Mesendoderm (in vitro differentiated cells): Measurements from ENCODE around the gene CPNE5.

ENCODE experiments used
- DNase-seq: peaks from one replicate; pipeline ENCODE4 v3.0.0; 2013
- H2AK5ac ChIP-seq: 2 replicates; pipeline ENCODE4 v1.6.1; 2013; ENCODE audit warnings: low read length, inconsistent platforms
- H2BK120ac ChIP-seq: 2 replicates; pipeline ENCODE4 v1.6.1; 2013; ENCODE audit warnings: low read depth, mild to moderate bottlenecking, low read length, moderate library complexity, mixed read lengths
- H2BK15ac ChIP-seq: replicated peaks from 2 replicates; pipeline ENCODE4 v1.6.1; 2013; ENCODE audit warnings: low read depth, mild to moderate bottlenecking, moderate library complexity
- H2BK5ac ChIP-seq: 2 replicates; pipeline ENCODE4 v1.6.1; 2013; ENCODE audit warnings: low read length, inconsistent platforms
- H3K18ac ChIP-seq: 2 replicates; pipeline ENCODE4 v1.6.1; 2013; ENCODE audit warnings: mild to moderate bottlenecking, low read length, mixed read lengths
- H3K23ac ChIP-seq: one replicate; pipeline ENCODE4 v1.6.1; 2013; ENCODE audit warnings: low read length
- H3K27ac ChIP-seq: 2 replicates; pipeline ENCODE4 v1.5.1; 2013; ENCODE audit warnings: low read depth, mild to moderate bottlenecking, inconsistent platforms, low read length, moderate library complexity
- H3K27me3 ChIP-seq: 2 replicates; pipeline ENCODE4 v1.6.1; 2013; ENCODE audit warnings: low read length, control low read depth, mild to moderate bottlenecking, inconsistent platforms; ENCODE audit not compliant: insufficient read depth, poor library complexity
- H3K36me3 ChIP-seq: 2 replicates; pipeline ENCODE4 v1.6.1; 2013; ENCODE audit warnings: low read length, inconsistent platforms; ENCODE audit not compliant: control insufficient read depth, insufficient read depth
- H3K4ac ChIP-seq: one replicate; pipeline ENCODE4 v1.6.1; 2013; ENCODE audit warnings: low read depth, mild to moderate bottlenecking, low read length, moderate library complexity
- H3K4me1 ChIP-seq: 2 replicates; pipeline ENCODE4 v1.6.1; 2013; ENCODE audit warnings: low read depth, low read length, inconsistent platforms; ENCODE audit not compliant: control insufficient read depth
- H3K4me2 ChIP-seq: 2 replicates; pipeline ENCODE4 v1.6.1; 2013; ENCODE audit warnings: low read length
- H3K4me3 ChIP-seq: 2 replicates; pipeline ENCODE4 v1.5.1; 2013; ENCODE audit warnings: mild to moderate bottlenecking, low read length
- H3K56ac ChIP-seq: one replicate; pipeline ENCODE4 v1.6.1; 2013; ENCODE audit warnings: low read length
- H3K79me1 ChIP-seq: 2 replicates; pipeline ENCODE4 v1.6.1; 2013; ENCODE audit warnings: low read length, inconsistent platforms
- H3K79me2 ChIP-seq: 2 replicates; pipeline ENCODE4 v1.6.1; 2013; ENCODE audit warnings: mild to moderate bottlenecking, low read length; ENCODE audit not compliant: control insufficient read depth, insufficient read depth
- H3K9ac ChIP-seq: 2 replicates; pipeline ENCODE4 v1.6.1; 2013; ENCODE audit warnings: low read length, inconsistent platforms
- H4K5ac ChIP-seq: one replicate; pipeline ENCODE4 v1.6.1; 2013; ENCODE audit warnings: low read length
- H4K8ac ChIP-seq: one replicate; pipeline ENCODE4 v1.6.1; 2013; ENCODE audit warnings: low read depth, mild to moderate bottlenecking, control low read depth, low read length, moderate library complexity
- WGBS: extraction: QIAGEN DNeasy Blood & Tissue Kit; methylation state at CpG from one replicate; pipeline ENCODE4 v1.1.7; 2013; ENCODE audit warnings: low lambda C conversion rate, missing lambda C conversion rate; ENCODE audit not compliant: insufficient coverage; ENCODE audit errors: extremely low coverage; 5-methylcytosine and 5-hydroxymethylcytosine counted together

The CPNE5 gene

DNA sequence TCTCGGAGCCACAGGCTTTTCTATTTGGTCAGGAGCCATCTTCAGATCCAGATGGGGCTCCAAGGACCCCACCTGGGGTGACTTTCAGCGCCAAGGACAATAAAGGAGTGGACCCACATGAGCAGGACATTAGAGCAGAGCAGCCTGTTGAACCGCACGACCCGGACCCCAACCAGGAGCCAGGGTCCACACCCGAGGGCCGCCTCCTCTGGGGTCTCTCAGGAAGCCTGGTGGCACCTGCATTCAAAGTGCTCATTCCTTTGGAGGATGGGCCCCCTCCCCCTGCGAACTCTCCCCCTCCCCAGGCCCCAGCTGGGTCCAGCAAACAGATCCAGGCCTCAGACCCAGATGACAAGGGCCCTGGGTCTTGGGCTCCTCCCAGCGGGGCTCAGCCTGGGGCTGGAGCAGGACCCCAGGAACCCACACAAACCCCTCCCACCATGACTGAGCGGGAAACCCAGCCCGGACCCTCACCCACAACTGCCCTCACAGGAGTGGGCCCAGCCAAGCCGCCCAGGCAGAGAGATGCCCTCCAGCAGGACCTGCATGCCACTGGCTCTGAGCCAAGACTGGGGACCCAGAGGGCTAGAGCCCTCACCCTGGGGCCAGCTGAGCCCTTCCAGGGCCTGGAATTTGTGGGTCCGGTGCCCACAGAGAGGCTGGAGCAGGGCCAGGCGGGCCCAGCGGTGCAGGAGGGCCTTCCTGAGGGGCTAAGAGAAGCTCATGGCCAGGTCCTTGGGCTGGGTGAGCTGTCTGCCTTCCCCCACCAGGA lies 117.7 kb downstream of the CPNE5 start:
- H3K27me3 ChIP-seq: no peaks in the 10 kb centered on the region
- no peaks in the 10 kb centered on the region for H3K79me2 ChIP-seq
- no peaks in the 10 kb centered on the region for H3K4me1 ChIP-seq
- H3K4ac ChIP-seq: no peak overlapping the region
- H3K4me3 ChIP-seq: no peak overlapping the region
- no peak overlapping the region for H3K27ac ChIP-seq
- no peak overlapping the region for H2BK15ac ChIP-seq
- no peak overlapping the region for H4K5ac ChIP-seq
- no peak overlapping the region for H3K23ac ChIP-seq
- no CpG with 5 or more reads among the region's 15 CpGs for WGBS
- H3K36me3 ChIP-seq: no peaks in the 10 kb centered on the region
- H2BK120ac ChIP-seq: no peak overlapping the region
- no peak for DNase-seq
- no peak overlapping the region for H4K8ac ChIP-seq
- no peak overlapping the region for H2BK5ac ChIP-seq
- H3K79me1 ChIP-seq: no peaks in the 10 kb centered on the region
- no peak overlapping the region for H2AK5ac ChIP-seq
- H3K18ac ChIP-seq: no peak overlapping the region
- no peak overlapping the region for H3K56ac ChIP-seq
- H3K9ac ChIP-seq: no peak overlapping the region
- no peak overlapping the region for H3K4me2 ChIP-seq

DNA sequence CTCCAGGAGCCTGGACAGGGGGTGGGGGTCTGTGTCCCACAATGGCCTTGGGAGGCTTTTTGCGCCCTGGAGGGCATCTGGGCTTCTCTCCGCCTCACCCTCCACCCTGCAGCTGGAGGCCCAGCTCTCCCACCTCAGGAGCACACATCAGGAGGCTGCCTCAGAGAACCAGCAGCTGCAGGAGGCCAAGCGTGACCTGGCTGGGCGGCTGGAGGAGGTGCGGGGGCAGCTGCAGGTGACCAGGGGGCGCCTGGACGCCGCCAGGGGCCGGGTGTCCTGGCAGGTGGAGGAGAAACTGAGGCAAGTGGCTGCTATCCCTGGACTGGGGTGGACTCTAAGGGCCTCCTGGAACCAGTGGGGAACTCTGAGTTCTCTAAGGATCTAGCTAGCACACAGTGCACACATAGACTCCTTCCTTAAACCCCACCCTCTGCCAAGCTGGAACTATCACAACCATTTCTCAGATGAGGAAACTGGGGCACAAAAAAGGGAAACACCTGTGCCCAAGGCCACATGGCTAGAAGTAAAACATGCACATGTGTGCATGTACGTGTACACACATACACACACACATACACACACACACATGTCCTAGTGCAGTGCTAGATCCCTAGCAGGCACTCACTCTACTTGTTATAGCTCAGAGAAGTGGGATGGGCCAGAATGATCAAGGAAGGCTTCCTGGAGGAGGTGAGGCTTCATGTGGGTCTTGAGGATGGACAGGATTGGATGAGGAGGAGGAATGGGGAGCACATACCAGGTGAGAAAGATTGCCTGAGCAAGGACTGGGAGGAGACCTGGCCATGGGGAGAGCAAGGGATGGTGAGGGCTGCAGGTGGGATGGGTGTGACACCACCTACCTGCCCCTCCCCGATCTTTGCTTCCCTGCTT lies 118.7 kb downstream of the CPNE5 start:
- Histone ChIP-seq H3K4me1 (no peaks in the 10 kb centered on the region), H3K23ac (no peak overlapping the region), H3K79me1 (no peaks in the 10 kb centered on the region), H3K79me2 (no peaks in the 10 kb centered on the region), H2AK5ac (no peak overlapping the region), H4K8ac (no peak overlapping the region), H2BK5ac (no peak overlapping the region), H3K56ac (no peak overlapping the region), H3K18ac (no peak overlapping the region), H3K27ac (no peak overlapping the region), H3K4ac (no peak overlapping the region), H3K9ac (no peak overlapping the region), H2BK15ac (no peak overlapping the region), H3K4me2 (no peak overlapping the region), H3K36me3 (no peaks in the 10 kb centered on the region), H4K5ac (no peak overlapping the region), H2BK120ac (no peak overlapping the region), H3K27me3 (no peaks in the 10 kb centered on the region), H3K4me3 (no peak overlapping the region)
- no CpG with 5 or more reads among the region's 11 CpGs for WGBS
- no peak for DNase-seq

DNA sequence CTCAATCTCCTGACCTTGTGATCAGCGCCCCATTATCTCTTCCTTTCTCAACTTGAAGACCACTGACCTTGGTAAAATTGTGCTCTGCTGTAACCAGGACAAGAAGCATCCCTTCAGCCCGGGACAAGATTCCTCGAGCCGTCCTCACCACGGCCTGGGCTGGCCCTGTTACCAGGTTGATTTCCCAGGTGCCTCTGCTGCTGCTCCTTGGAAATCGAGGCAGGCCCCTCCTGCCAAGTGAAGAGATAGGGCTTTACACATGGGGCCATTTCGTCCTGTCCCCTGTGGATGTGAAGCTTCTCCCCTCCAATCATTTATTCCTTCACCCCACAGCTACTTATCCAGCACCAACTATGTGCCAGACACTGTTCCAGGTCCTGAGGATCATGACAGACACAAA lies 120.1 kb downstream of the CPNE5 start:
- H3K27me3 ChIP-seq: no peaks in the 10 kb centered on the region
- no peaks in the 10 kb centered on the region for H3K79me1 ChIP-seq
- no peak overlapping the region for H4K8ac ChIP-seq
- no peak overlapping the region for H2AK5ac ChIP-seq
- H3K79me2 ChIP-seq: no peaks in the 10 kb centered on the region
- H2BK15ac ChIP-seq: no peak overlapping the region
- H3K4me1 ChIP-seq: no peaks in the 10 kb centered on the region
- no peak overlapping the region for H3K18ac ChIP-seq
- no CpG with 5 or more reads among the region's 7 CpGs for WGBS
- H3K4me2 ChIP-seq: no peak overlapping the region
- no peak overlapping the region for H2BK5ac ChIP-seq
- H2BK120ac ChIP-seq: no peak overlapping the region
- no peak overlapping the region for H4K5ac ChIP-seq
- no peak for DNase-seq
- no peak overlapping the region for H3K56ac ChIP-seq
- no peak overlapping the region for H3K4me3 ChIP-seq
- H3K27ac ChIP-seq: no peak overlapping the region
- H3K23ac ChIP-seq: no peak overlapping the region
- H3K9ac ChIP-seq: no peak overlapping the region
- no peak overlapping the region for H3K4ac ChIP-seq
- H3K36me3 ChIP-seq: no peaks in the 10 kb centered on the region

DNA sequence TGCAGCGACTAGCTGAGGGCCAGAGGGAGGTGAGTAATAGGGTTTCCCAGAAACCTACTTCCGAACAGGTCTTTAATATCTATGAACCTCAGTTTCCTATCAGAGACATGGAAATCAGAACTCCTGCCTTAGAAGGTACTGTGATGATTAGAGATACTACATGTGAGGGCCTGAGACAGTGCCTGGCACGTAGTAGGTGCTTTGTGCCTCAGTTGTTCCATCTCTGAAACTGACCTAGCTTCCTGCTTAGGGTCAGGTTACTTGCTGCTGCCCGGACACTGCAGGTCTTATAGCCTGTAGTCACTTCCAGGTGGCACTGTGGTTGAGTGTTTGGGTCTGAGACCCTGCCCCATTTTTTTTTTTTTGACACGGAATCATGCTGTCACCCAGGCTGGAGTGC lies 120.7 kb downstream of the CPNE5 start:
- Histone ChIP-seq H3K56ac (no peak overlapping the region), H3K27me3 (no peaks in the 10 kb centered on the region), H2AK5ac (no peak overlapping the region), H2BK15ac (no peak overlapping the region), H3K79me2 (no peaks in the 10 kb centered on the region), H3K9ac (no peak overlapping the region), H3K27ac (no peak overlapping the region), H2BK5ac (no peak overlapping the region), H3K4ac (no peak overlapping the region), H3K4me1 (no peaks in the 10 kb centered on the region), H3K4me3 (no peak overlapping the region), H3K4me2 (no peak overlapping the region), H3K18ac (no peak overlapping the region), H4K8ac (no peak overlapping the region), H2BK120ac (no peak overlapping the region), H4K5ac (no peak overlapping the region), H3K36me3 (no peaks in the 10 kb centered on the region), H3K79me1 (no peaks in the 10 kb centered on the region), H3K23ac (no peak overlapping the region)
- no peak for DNase-seq
- WGBS: no CpG with 5 or more reads among the region's 5 CpGs

DNA sequence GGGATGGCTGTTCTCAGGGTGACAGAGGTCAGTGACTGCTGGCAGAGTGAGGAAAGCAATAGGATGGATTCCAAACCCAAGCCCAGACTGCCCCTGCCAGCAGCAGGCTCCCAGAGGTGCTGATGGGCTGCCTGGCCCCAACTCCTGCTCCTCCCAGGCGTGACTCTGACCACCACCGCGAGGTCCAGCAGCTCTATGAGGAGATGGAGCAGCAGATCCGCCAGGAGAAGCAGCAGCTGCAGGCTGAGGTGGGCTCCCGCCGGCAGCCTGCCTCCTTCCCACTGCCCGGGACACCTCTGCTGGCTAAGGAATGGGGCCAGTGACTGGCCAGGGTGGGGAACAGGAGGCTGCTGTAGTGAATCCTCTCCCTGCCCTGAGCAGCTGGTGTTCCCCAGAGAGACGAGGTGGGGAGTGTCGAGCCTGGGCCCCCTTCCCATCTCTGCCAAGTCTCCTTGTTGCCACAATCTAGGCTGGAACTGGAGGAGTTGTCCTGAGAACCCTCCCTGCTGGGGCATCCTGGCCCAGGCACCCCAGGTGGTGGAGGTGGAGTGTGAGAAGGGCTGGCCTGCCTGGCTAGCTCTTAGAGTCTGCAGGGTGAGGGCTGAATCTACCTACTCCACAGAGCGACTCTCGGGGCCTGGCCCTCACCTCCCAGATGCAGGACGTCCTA lies 121.2 kb downstream of the CPNE5 start:
- H3K27ac ChIP-seq: no peak overlapping the region
- WGBS: no CpG with 5 or more reads among the region's 12 CpGs

More for the DNA sequence above, 121.2 kb downstream of the CPNE5 start:
- Histone ChIP-seq H3K27me3 (no peaks in the 10 kb centered on the region), H3K4me2 (no peak overlapping the region), H3K36me3 (no peaks in the 10 kb centered on the region), H4K8ac (no peak overlapping the region), H3K18ac (no peak overlapping the region), H2AK5ac (no peak overlapping the region), H3K79me1 (no peaks in the 10 kb centered on the region), H4K5ac (no peak overlapping the region), H3K4me1 (no peaks in the 10 kb centered on the region), H2BK5ac (no peak overlapping the region), H3K56ac (no peak overlapping the region), H3K4me3 (no peak overlapping the region), H3K4ac (no peak overlapping the region), H3K79me2 (no peaks in the 10 kb centered on the region), H2BK15ac (no peak overlapping the region), H3K23ac (no peak overlapping the region), H2BK120ac (no peak overlapping the region), H3K9ac (no peak overlapping the region)
- no peak for DNase-seq
